ENCODE results near the gene FOXK1.
A peak's percentile ranks its signal among the peaks of the same experiment; 100 is the strongest.

The FOXK1 gene

GRCh38 chr7:4722960-4723630, 41.0 kb downstream of the FOXK1 start:
- DNase-seq (ENCODE audit: low spot score), result no peak

DNA sequence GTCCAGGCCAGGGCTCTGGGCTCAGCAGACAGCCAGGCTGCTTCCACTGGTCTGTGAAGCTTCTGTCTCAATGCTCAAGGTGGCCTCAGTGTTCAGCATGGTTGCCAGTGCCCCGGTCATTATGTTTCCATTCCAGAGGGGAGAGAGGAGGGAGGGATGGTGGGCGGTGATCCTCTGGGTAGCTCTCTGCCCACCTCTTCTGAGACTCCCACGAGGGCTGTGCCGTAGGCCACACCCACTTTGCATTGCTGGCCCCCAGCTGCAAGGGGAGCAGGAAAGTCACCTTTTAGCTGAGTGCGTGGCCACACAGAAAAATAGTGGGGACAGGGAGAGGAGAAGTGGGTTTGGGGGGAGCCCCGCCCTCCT, 42.5 kb downstream of the FOXK1 start:
- DNase-seq (ENCODE audit: low spot score), result no peak

GRCh38 chr7:4725014-4725849, 43.1 kb downstream of the FOXK1 start:
- peak; percentile 88 for DNase-seq (ENCODE audit: low spot score)

DNA sequence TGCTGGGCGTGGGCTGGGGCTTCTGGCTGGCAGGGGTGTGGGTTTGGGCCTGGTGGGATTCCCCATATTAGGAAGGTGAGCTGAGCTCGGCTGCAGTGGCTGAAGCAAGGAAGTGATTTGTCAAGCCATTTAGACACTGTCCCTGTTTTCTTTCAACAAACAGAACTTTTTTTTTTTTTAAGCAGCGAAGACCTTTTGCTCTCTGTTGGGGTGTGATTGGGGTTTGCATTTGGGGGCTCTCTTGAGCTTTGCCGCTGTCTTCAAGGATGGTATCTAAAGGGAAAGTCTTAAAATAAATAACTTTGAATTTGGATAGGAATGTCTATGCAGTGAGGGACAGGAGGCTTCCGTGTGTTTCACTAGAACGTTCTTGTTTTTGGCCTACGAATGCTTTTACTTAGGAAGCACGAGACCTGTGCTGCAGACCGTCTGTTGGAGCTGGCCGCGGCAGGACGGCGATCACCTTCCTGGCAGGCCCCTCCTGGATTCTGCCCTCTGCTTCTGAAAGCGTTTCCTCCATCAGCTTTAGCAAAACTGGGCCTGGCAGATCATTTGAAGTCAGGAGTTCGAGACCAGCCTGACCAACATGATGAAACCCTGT, 43.9 kb downstream of the FOXK1 start:
- DNase-seq (ENCODE audit: low spot score), result no peak

- no peak for DNase-seq (ENCODE audit: low spot score)
Observed at GRCh38 chr7:4726566-4726965, 44.5 kb downstream of the FOXK1 start.

DNA sequence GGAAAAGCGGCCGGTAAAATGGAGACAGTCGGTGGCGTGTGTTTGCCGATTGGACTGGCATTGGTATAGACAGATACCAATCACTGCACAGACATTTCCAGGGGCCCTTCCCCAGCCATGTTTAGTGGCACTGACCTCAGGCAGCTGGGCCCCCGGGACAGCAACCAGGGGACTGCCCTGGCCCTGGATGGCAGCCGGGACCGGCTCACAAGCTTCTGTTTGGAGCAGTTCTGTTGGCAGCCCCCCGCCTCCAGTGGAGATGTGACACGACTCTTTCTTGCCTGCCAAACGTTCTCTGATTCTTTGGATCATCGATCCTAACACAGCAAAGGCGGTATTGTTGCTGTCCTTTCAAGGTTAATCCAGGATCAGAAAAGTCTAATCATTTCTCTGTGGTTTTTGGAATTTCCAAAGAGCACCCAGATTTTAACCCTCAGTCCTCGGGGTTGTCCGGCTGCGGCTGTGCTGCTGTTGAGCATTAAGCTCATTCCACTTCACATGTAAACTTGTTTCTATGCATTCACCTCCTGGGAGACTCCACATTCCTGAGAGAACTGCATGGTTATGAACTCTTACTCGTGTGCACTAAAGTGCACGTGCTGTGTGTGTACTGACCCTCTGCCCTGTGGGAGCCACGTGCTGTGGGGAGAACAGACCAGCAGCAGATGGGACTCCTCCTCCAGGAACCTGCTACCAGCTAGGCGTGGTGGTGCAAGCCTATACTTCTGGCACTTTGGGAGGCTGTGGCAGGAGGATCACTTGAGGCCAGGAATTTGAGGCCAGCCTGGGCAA, 46.0 kb downstream of the FOXK1 start:
- DNase-seq (ENCODE audit: low spot score), result no peak

- no peak for DNase-seq (ENCODE audit: low spot score)
Observed at GRCh38 chr7:4729266-4729665, 47.2 kb downstream of the FOXK1 start.

GRCh38 chr7:4730276-4730675, 48.2 kb downstream of the FOXK1 start:
- no peak for DNase-seq (ENCODE audit: low spot score)

DNA sequence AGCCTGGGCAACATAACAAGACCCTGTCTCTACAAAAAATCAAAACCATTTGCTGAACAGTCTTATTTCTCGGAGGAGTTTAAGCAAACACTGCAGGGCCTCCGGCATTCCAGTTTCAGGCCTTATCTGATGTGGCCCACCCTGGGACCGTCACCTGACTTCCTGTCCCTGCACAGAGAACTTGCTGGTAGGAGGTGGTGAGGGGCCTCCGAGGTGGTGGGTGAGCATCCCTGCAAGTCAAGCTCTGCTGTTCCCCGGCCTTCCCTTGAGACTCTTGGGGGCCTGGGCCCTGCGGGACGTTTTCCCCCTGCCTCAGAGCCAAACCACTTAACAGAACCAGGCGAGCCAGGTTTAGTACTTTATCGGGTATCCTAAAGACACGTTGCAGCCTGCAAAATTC, 48.9 kb downstream of the FOXK1 start:
- DNase-seq (ENCODE audit: low spot score), result no peak

- no peak for DNase-seq (ENCODE audit: low spot score)
Observed at GRCh38 chr7:4731803-4732202, 49.7 kb downstream of the FOXK1 start.

GRCh38 chr7:4733936-4734528, 51.9 kb downstream of the FOXK1 start:
- DNase-seq (ENCODE audit: low spot score), result no peak

GRCh38 chr7:4734587-4735345, 52.7 kb downstream of the FOXK1 start:
- DNase-seq (ENCODE audit: low spot score), result peak; percentile 84

DNA sequence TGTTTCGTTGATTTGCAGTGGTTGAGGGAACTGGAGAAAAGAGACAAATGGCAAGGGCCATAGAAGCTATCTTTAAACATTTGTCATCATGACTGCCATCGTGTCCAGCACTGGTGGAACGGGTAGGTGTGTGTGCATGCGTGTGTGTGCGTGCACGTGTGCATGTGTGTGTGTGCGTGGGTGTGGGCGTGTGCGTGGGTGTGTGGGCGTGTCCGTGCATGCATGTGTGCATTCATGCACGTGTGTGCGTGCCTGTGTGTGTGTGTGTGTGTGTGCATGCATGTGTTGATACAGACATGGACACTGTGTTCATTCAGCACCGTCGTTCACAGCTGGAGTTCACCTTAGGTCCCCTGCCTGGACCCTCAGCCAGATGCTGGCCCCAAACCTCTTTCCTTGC, 55.2 kb downstream of the FOXK1 start:
- no peak for DNase-seq (ENCODE audit: low spot score)

GRCh38 chr7:4738711-4739527, 56.8 kb downstream of the FOXK1 start:
- DNase-seq (ENCODE audit: low spot score), result no peak

DNA sequence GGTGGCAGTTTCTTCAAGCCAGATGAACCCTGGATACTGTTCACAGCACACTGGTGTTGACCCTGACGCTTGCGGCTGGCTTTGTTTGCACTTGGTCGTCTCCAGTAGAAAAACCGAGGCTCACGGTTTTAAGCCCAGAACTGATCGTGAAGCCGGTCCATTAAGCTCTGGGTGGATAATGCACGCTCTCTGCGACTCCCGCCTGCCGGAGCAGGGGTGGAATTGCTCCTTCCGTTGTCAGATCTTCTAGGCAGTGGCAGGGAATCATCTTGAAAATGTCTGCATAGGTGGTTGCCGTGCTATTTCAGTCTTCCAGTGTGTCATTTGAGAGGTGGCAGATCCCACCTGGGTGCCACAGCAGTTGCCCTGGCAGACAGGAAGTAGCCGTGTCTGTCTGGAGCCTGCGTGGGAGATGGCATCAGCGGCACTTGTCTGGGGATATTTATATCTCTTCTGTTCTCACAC, 57.5 kb downstream of the FOXK1 start:
- DNase-seq (ENCODE audit: low spot score), result peak; percentile 75

- DNase-seq (ENCODE audit: low spot score), result no peak
Observed at GRCh38 chr7:4740796-4741195, 58.7 kb downstream of the FOXK1 start.

DNA sequence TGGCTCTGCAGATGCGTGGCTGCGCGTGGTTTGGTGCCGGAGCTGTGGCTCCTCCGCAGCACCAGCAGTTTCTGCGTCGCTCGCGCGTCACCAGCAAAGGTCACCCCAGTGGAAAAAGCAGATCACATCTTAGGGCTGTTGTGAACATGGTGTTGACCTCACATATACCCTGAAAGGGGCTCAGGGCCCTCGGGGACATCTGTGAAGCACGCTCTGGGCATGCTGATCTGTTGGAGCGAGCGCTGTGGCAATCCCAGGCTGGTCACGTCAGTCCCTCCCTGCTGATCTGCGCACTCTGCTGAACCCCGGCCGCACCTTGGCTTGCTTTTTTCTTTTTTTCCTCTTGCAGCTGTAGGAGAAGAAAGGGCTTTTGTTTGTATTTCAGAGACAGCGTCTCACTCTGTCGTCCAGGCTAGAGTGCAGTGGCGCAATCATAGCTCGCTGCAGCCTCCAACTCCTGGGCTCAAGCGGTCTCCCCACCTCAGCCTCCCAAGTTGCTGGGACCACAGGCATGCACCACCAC, 60.0 kb downstream of the FOXK1 start:
- peak; percentile 82 for DNase-seq (ENCODE audit: low spot score)

- DNase-seq (ENCODE audit: low spot score), result no peak
Observed at GRCh38 chr7:4742852-4743251, 60.8 kb downstream of the FOXK1 start.

GRCh38 chr7:4744391-4745264, 62.5 kb downstream of the FOXK1 start:
- peak; percentile 94 for DNase-seq (ENCODE audit: low spot score)

Data from globus pallidus (tissue), 1 donor.